HepG2 (cell line): ENCODE measurements around the gene PHACTR1. TPM values are rescaled to one million over a fixed set of nuclear protein-coding genes. Genes with fewer than 3 reads are reported as not detected.

Experiments used
- E2F1 ChIP-seq: sonication (generic); formaldehyde crosslinking; IDR thresholded peaks from 2 replicates; pipeline ENCODE4 v1.5.0; 2020; ENCODE audit warnings: missing genetic modification reagents
- ERF ChIP-seq: IDR thresholded peaks from 2 replicates; pipeline ENCODE4 v1.6.1; 2018; ENCODE audit warnings: missing biosample characterization, missing genetic modification reagents
- EZH2 ChIP-seq: conservative IDR thresholded peaks from 2 replicates; pipeline ENCODE4 v1.6.1; 2012; ENCODE audit warnings: mild to moderate bottlenecking, low read depth, low read length, moderate library complexity
- FOSL2 ChIP-seq: sonication (generic); formaldehyde crosslinking; IDR thresholded peaks from 2 replicates; pipeline ENCODE4 v1.4.0; 2020; ENCODE audit warnings: missing genetic modification reagents
- GATAD2A ChIP-seq: IDR thresholded peaks from 2 replicates; pipeline ENCODE4 v1.6.1; 2016
- MEIS1 ChIP-seq: sonication (generic); formaldehyde crosslinking; IDR thresholded peaks from 2 replicates; pipeline ENCODE4 v1.9.0; 2021; ENCODE audit warnings: mild to moderate bottlenecking, missing genetic modification reagents, moderate library complexity, borderline replicate concordance
- NFAT5 ChIP-seq: sonication (generic); formaldehyde crosslinking; IDR thresholded peaks from 2 replicates; pipeline ENCODE4 v1.4.0; 2020; ENCODE audit warnings: missing genetic modification reagents
- REXO4 ChIP-seq: sonication (generic); formaldehyde crosslinking; IDR thresholded peaks from 2 replicates; pipeline ENCODE4 v1.8.0; 2022; ENCODE audit warnings: missing genetic modification reagents, mild to moderate bottlenecking, borderline replicate concordance
- SIX4 ChIP-seq: sonication (generic); formaldehyde crosslinking; IDR thresholded peaks from 2 replicates; pipeline ENCODE4 v1.4.0; 2020; ENCODE audit warnings: missing genetic modification reagents
- TEAD2 ChIP-seq: sonication (generic); formaldehyde crosslinking; IDR thresholded peaks from 2 replicates; pipeline ENCODE4 v1.9.0; 2021; ENCODE audit warnings: missing genetic modification reagents
- TGIF2 ChIP-seq: IDR thresholded peaks from 2 replicates; pipeline ENCODE4 v1.6.1; 2016; ENCODE audit warnings: control low read depth, missing compliant biosample characterization
- ZBTB44 ChIP-seq: sonication (generic); formaldehyde crosslinking; IDR thresholded peaks from 2 replicates; pipeline ENCODE4 v1.4.0; 2020; ENCODE audit warnings: missing genetic modification reagents
- ZNF770 ChIP-seq: sonication (generic); formaldehyde crosslinking; IDR thresholded peaks from 2 replicates; pipeline ENCODE4 v1.5.0; 2020; ENCODE audit warnings: mild to moderate bottlenecking, missing genetic modification reagents
- ZSCAN20 ChIP-seq: sonication (generic); formaldehyde crosslinking; IDR thresholded peaks from 2 replicates; pipeline ENCODE4 v1.4.0; 2020; ENCODE audit warnings: missing genetic modification reagents, mild to moderate bottlenecking, borderline replicate concordance
- polyA plus RNA-seq, 8 experiments: library from polyadenylated mRNA; depleted of rRNA in 3 of 8; stranded (reverse) in 7 of 8; unstranded in 1 of 8; fragments of >200 nt; fragmentation: Illumina TruSeq in 4 of 8; extraction: Trizol in 4 of 8; gene quantifications; 2 replicates each; pipeline versions ENCODE4 v1.2.1 to v1.2.3, GENCODE V29; 2011 to 2016; ENCODE audit warnings: low read depth in 4 of 8, missing spikeins in 1 of 8, mixed read lengths in 1 of 8; ENCODE audit not compliant: insufficient read depth in 1 of 8
- total RNA-seq, 5 experiments: library from RNA; depleted of rRNA; stranded (reverse); fragments of >200 nt; fragmentation: Illumina TruSeq; extraction: Trizol; gene quantifications; 2 replicates each; pipeline ENCODE4 v1.2.3, GENCODE V29; 2016; ENCODE audit warnings: low read depth in 1 of 5
- TF ChIP-seq, protein P1 (sequence below), 2 experiments: IDR thresholded peaks; 2 replicates each; pipeline ENCODE4 v1.6.1; 2011 to 2012; ENCODE audit warnings: low read length in 2 of 2, borderline replicate concordance in 1 of 2, low read depth in 1 of 2, mild to moderate bottlenecking in 1 of 2, moderate library complexity in 1 of 2

PHACTR1 gene
- total and polyA plus RNA-seq, 2 of the 13 experiments (the other 11 are each of a cell fraction or from before 2014, with no cell fraction given): 0.09 TPM; not detected in 1

GRCh38 chr6:12751694-12752325 lies 35.2 kb downstream of the PHACTR1 start (continued):
- TF ChIP-seq NFAT5 (CRISPR knock-in tag) (peak; percentile 51; the same call in 1 of the 2 replicates), ZBTB44 (CRISPR knock-in tag) (peak; percentile 93; the same call in 1 of the 2 replicates), MEIS1 (CRISPR knock-in tag) (no peak), REXO4 (CRISPR knock-in tag) (no peak), FOSL2 (CRISPR knock-in tag) (peak; percentile 41), TGIF2 (CRISPR knock-in tag) (peak; percentile 90), GATAD2A (CRISPR knock-in tag) (no peak), E2F1 (CRISPR knock-in tag) (0 out of 2 replicates have a peak, but pooled peaks have one; percentile 26), ERF (CRISPR knock-in tag) (peak; percentile 79; the same call in 1 of the 2 replicates), ZSCAN20 (peak; percentile 49; the same call in 1 of the 2 replicates), SIX4 (CRISPR knock-in tag) (peak; percentile 42; the same call in 1 of the 2 replicates), ZNF770 (no peak), TEAD2 (0 out of 2 replicates have a peak, but pooled peaks have one; percentile 41), EZH2 (no peak)
- TF ChIP-seq, protein P1, sequence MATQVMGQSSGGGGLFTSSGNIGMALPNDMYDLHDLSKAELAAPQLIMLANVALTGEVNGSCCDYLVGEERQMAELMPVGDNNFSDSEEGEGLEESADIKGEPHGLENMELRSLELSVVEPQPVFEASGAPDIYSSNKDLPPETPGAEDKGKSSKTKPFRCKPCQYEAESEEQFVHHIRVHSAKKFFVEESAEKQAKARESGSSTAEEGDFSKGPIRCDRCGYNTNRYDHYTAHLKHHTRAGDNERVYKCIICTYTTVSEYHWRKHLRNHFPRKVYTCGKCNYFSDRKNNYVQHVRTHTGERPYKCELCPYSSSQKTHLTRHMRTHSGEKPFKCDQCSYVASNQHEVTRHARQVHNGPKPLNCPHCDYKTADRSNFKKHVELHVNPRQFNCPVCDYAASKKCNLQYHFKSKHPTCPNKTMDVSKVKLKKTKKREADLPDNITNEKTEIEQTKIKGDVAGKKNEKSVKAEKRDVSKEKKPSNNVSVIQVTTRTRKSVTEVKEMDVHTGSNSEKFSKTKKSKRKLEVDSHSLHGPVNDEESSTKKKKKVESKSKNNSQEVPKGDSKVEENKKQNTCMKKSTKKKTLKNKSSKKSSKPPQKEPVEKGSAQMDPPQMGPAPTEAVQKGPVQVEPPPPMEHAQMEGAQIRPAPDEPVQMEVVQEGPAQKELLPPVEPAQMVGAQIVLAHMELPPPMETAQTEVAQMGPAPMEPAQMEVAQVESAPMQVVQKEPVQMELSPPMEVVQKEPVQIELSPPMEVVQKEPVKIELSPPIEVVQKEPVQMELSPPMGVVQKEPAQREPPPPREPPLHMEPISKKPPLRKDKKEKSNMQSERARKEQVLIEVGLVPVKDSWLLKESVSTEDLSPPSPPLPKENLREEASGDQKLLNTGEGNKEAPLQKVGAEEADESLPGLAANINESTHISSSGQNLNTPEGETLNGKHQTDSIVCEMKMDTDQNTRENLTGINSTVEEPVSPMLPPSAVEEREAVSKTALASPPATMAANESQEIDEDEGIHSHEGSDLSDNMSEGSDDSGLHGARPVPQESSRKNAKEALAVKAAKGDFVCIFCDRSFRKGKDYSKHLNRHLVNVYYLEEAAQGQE (IDR thresholded peaks at IDR 0.05; ENCODE audit: borderline replicate concordance in 1 of 2, low read depth in 1 of 2, low read length in 2 of 2): peak; percentile 94 to 98
